ENCODE results near the gene NEK10. TPM values are rescaled to one million over a fixed set of nuclear protein-coding genes. Genes with fewer than 3 reads are reported as not detected.

NEK10 gene
- total RNA-seq, 1 experiment from 2014 or later = 0.66 TPM

- H2BK12ac ChIP-seq (ENCODE audit: insufficient read length, low read depth, low read length) = no peak overlapping the region
- DNase-seq = no peak
- no peak overlapping the region for H4K5ac ChIP-seq (ENCODE audit: insufficient read length, low read depth, low read length)
- H4K8ac ChIP-seq (replicated peaks; ENCODE audit: insufficient read length, low read depth, low read length) = no peak overlapping the region
- Mint-ChIP-seq H3K4me1 (peaks cover under 1% of the 10 kb centered on the region in 2 experiments; a peak in 2 of 4 replicates), H3K27ac (no peak overlapping the region), H3K4me3 (no peak overlapping the region), H3K9me3 (no peaks in the 10 kb centered on the region; a peak in 3 of 5 replicates), H3K36me3 (ENCODE audit: insufficient read depth in 1 of 3, low read depth in 3 of 3) (no peaks in the 10 kb centered on the region), H3K27me3 (ENCODE audit: low read depth) (no peaks in the 10 kb centered on the region)
- H3K4ac ChIP-seq (ENCODE audit: low read depth, low read length) = no peak overlapping the region
- no peak overlapping the region for H3T11ph ChIP-seq (ENCODE audit: low read length)
- no peak overlapping the region for H3K56ac ChIP-seq (ENCODE audit: insufficient read length, low read depth, low read length)
- H3K4me1 ChIP-seq (ENCODE audit: insufficient read depth, low read length) = no peaks in the 10 kb centered on the region
- no peak overlapping the region for H3K23ac ChIP-seq (ENCODE audit: insufficient read length, low read depth, low read length)
- H2BK120ac ChIP-seq (ENCODE audit: low read depth, low read length, poor library complexity, severe bottlenecking) = no peak overlapping the region
- H3K23me2 ChIP-seq (ENCODE audit: insufficient read length, low read depth, low read length, poor library complexity, severe bottlenecking) = no peaks in the 10 kb centered on the region
- WGBS (ENCODE audit: extremely low coverage, insufficient read length, low lambda C conversion rate) = no CpG with 5 or more reads among the region's 2 CpGs
- no peak overlapping the region for H3K18ac ChIP-seq (ENCODE audit: insufficient read length, low read depth, low read length)
- no peak overlapping the region for H3K9ac ChIP-seq (ENCODE audit: extremely low read depth, insufficient read length, low read length)
- no peak overlapping the region for H2BK5ac ChIP-seq (ENCODE audit: insufficient read length, low read length)
- no peaks in the 10 kb centered on the region for H3K9me3 ChIP-seq (ENCODE audit: control insufficient read depth, low read depth, low read length)
- H3K4me2 ChIP-seq (ENCODE audit: insufficient read depth, insufficient read length, low read length) = no peak overlapping the region
- H2AFZ ChIP-seq (ENCODE audit: low read length) = no peak overlapping the region
- no peaks in the 10 kb centered on the region for H3K79me2 ChIP-seq (ENCODE audit: insufficient read depth, low read length)
- no peak overlapping the region for H3K14ac ChIP-seq (ENCODE audit: insufficient read depth, low read length)
- H4K20me1 ChIP-seq (ENCODE audit: control insufficient read depth, insufficient read depth, insufficient read length) = no peaks in the 10 kb centered on the region
- no peak overlapping the region for H2BK15ac ChIP-seq (ENCODE audit: low read depth, low read length)
- TF ChIP-seq CTCF (conservative IDR thresholded peaks at IDR 0.05) = no peak
- H2AK5ac ChIP-seq (ENCODE audit: insufficient read length, low read length) = no peak overlapping the region
- no peak overlapping the region for H2BK20ac ChIP-seq (ENCODE audit: low read depth, low read length, poor library complexity, severe bottlenecking)
- H3K27ac ChIP-seq (ENCODE audit: insufficient read length, low read depth, low read length) = no peak overlapping the region
- H4K91ac ChIP-seq (ENCODE audit: insufficient read length, low read depth, low read length) = no peak overlapping the region
- H3K27me3 ChIP-seq (ENCODE audit: insufficient read depth, low read length) = no peaks in the 10 kb centered on the region
- H3K79me1 ChIP-seq (ENCODE audit: insufficient read depth, low read depth, low read length, poor library complexity, severe bottlenecking) = no peaks in the 10 kb centered on the region
Measured at GRCh38 chr3:27281671-27282150, 87.5 kb downstream of the NEK10 start.

Data from H9 (cell line).